ENCODE measurements around the gene SLC35F6.
"Not testable (repeated sequence)": the region's sequence is repeated elsewhere in the genome, so short reads cannot be mapped to it uniquely, and the experiment has no call there.

SLC35F6 gene

GRCh38 chr2:26730549-26731344 lies 33.3 kb upstream of the SLC35F6 start:
- no peak for DNase-seq

GRCh38 chr2:26731714-26732113 lies 32.4 kb upstream of the SLC35F6 start:
- no peak for DNase-seq

DNA sequence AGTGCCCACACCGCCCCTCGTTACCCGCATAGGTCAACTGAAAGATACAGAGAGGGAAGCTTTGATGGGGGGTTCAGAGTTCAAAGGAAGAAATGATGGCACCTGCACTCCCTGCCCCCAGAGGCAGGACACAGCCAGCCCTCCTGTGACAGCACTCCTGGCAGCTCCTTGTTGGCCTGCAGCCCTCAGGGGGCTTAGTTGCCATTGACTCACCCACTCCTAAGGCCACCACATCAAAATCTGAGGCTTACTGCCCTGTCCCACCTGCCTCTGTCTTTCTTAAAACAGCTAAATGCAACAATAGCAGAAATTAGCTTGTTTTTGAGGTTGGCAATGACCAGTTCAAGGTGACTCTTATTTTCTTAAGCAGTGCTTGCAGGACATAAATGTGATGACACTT lies 31.6 kb upstream of the SLC35F6 start:
- no peak for DNase-seq

DNA sequence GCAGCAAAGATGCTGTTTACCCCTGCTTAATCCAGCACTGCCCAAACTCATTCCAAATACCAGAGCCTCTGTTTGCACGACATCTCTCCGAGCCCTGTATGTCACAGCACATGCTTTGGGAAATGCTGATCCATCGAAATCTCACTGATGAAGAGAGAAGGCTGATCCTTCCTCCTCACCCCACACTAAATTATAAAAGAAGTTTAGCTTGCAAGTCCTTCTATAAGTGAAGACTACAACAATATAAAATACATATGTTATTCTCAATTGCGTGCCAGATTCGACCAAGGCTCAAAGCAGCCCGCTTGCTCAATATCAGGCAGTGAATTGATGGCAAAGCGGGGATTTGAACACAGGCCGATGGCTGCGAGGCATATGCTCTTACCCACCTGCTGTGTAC lies 30.7 kb upstream of the SLC35F6 start:
- no peak for DNase-seq

GRCh38 chr2:26735097-26735496 lies 29.0 kb upstream of the SLC35F6 start:
- DNase-seq = no peak

- DNase-seq = no peak
Measured at GRCh38 chr2:26735883-26736588, 28.0 kb upstream of the SLC35F6 start.

GRCh38 chr2:26737221-26737620 lies 26.9 kb upstream of the SLC35F6 start:
- no peak for DNase-seq

DNA sequence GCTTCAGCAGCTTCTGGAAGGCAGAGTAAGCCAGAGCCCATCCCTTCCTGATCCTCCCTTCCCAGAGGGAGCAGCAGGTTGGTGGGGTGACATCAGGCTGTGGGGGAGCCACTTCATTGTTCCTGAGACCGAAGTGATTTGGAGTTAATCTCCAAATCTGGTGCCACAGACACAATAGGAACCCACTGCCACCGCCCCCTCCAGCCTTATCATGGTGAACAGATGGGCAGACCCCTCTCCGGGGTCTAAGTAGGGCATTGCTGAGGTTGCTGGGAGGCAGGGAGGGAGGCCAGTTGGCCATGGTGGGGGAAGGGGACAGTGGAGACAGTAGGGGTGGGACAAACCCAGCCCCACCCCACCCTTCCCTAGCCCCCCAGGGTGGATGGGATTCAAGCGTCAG lies 25.6 kb upstream of the SLC35F6 start:
- peak; percentile 88 for DNase-seq

DNA sequence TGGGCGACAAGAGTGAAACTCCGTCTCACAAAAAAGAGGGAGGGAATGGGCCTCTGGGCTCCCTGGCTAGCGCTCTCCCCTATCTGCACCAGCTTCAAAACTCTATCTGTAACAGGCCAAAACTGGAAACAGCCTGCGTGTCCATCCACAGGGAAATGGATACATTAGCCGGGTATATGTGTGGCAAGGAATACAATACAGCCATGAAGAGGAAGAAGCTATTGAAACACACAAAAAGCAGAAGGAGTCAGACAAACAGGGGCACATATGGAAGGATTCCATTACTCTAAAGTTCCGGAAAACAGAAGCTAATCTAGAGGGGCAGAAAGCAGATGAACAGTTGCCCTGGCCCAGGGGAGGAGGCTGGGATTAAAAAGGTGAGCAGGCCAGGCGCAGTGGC lies 24.6 kb upstream of the SLC35F6 start:
- no peak for DNase-seq

GRCh38 chr2:26740346-26740745 lies 23.7 kb upstream of the SLC35F6 start:
- no peak for DNase-seq

DNA sequence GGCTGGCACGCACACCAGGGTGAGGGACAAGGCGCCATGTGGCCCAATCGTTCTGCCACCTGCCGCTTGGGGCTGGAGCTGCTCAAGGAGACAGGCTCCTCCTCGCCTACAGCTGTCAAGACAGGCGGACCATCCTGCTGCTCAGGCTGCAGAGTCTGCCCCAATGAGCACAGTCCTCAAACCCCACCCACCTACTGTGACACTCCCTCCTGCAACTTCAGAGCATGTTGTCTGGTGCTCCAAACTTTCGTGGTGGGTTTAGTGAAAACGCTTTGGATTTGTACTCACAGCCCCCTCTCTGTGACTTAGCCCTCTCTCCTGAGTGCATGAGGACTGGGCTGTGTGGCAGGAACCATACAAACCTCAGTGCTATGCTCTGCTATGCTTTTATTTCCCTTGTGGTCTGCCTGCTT lies 23.2 kb upstream of the SLC35F6 start:
- peak; percentile 81 for DNase-seq

DNA sequence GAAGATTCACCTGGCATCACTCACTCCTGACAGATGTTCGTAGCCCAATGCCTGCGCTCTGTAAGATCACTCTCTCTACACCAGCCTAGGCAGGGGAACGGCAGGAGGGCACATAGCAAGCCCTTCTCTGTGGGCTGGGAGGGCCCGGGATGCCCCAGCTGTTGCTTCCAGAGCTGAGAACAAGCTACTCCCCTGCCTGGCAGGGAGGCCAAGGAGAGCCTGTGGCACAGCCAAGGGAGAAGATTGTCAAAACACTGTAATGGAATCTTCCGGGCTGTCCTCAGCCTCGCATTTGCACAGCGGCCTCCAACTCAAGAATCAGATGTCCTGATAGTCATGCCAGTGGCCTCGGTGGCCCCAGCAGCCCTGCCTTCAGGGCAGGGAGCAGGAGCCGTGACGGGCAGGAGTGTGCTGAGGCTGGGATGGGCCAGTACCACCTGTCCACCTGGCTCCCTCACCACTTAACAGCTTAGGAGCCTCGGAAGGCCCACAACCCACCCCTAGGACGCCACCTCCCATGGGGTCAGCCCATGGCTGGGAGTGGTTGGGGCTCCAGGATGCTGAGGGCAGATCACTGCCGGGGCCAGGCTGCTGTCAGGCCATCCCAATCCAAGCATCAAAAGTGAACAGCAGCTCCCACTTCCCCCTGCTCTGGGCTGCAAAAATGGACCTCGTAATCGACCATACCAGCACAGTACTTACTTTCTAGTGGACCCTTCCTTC lies 21.9 kb upstream of the SLC35F6 start:
- DNase-seq = peak; percentile 18

DNA sequence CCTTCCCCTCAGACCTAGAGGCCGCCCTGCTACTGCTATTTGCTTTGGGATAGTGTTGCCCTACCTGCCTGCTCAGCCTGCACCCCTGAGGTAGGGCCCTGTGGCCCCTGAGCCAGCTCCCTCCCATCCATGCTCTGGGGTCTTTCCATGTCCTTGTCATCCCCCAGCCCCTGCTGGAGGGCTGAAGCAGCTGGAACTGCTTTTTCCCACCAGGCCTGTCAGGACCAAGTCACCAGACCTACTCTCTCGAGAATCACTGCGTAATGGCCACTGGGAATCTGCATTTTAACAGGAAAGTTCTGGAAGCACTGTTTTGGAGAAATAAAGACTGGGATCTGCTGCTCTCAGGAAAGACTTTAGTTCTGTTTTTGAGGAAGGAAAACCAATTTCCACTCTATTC lies 20.2 kb upstream of the SLC35F6 start:
- no peak for DNase-seq

GRCh38 chr2:26744953-26745352 lies 19.1 kb upstream of the SLC35F6 start:
- DNase-seq = no peak

GRCh38 chr2:26745609-26746327 lies 18.3 kb upstream of the SLC35F6 start:
- peak; percentile 15 for DNase-seq

DNA sequence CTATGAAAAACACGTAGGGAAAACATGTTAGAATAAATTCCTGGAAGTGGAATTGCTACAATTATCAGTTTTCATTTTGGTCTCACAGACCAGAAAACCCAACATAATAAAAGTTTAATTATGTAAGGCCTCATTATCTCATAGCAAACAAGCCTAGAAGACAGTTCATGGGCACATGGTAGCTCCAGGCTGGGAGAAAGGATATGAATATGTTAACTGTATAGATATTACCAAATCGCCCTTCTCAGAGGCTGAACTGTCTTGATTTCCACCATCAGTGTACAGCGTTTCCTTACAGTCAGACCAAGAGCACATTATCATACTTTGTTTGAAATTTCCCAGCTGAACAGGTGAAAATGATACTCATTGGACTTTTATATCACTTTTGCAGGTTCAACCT lies 17.1 kb upstream of the SLC35F6 start:
- DNase-seq = no peak

GRCh38 chr2:26749787-26750420 lies 14.2 kb upstream of the SLC35F6 start:
- peak; percentile 32 for DNase-seq

- not testable (repeated sequence) for DNase-seq
Measured at GRCh38 chr2:26750467-26750866, 13.6 kb upstream of the SLC35F6 start.

GRCh38 chr2:26752656-26753055 lies 11.4 kb upstream of the SLC35F6 start:
- no peak for DNase-seq

- no peak for DNase-seq
Measured at GRCh38 chr2:26754539-26754938, 9.5 kb upstream of the SLC35F6 start.

- no peak for DNase-seq
Measured at GRCh38 chr2:26754972-26755670, 9.0 kb upstream of the SLC35F6 start.

DNA sequence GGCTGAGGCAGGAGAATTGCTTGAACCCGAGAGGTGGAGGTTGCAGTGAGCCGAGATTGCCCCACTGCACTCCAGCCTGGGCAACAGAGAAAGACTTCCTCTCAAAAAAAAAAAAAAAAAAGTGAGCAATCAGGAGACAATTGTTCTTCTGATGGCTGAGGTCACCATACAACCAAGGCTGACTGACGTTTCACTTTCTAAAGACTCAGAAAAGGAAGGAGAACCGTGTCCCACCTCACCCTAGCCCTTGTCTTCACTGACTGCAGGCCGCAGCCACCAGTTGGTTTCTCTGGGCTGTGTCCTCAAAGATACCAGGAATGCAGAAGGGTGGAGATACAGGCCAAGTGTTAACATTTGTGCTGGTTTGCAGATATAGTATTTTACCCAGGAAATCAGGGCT lies 7.7 kb upstream of the SLC35F6 start:
- no peak for DNase-seq
